Thoracic aorta (tissue), 2 donors: ENCODE measurements around the gene WDR6. TPM values are rescaled to one million over a fixed set of nuclear protein-coding genes. Genes with fewer than 3 reads are reported as not detected.
A peak's percentile ranks its signal among the peaks of the same experiment; 100 is the strongest.
"Not testable (repeated sequence)": the region's sequence is repeated elsewhere in the genome, so short reads cannot be mapped to it uniquely, and the experiment has no call there.

ENCODE experiments used
- ATAC-seq: fragments of 150-250 bp; one replicate; pipeline ENCODE4 v1.8.0; 2017; ENCODE audit warnings: low read depth; ENCODE audit not compliant: insufficient number of reproducible peaks, low FRiP score
- DNase-seq: peaks from one replicate; pipeline ENCODE4 v3.0.0-alpha.2; 2020; ENCODE audit warnings: low spot score
- H3K27ac ChIP-seq, 2 donors: fragments of 200-600 bp; sonication (generic); 1 replicate in 1 of 2; 2 replicates in 1 of 2; pipeline ENCODE4 v1.5.1; 2016; ENCODE audit warnings: mild to moderate bottlenecking in 2 of 2, moderate library complexity in 2 of 2
- H3K27me3 ChIP-seq: fragments of 200-600 bp; sonication (generic); replicated peaks from 2 replicates; pipeline ENCODE4 v1.6.0; 2016; ENCODE audit warnings: mild to moderate bottlenecking; ENCODE audit not compliant: insufficient read depth
- H3K36me3 ChIP-seq: fragments of 200-600 bp; sonication (generic); one replicate; pipeline ENCODE4 v1.5.1; 2016
- H3K4me1 ChIP-seq, 2 donors: fragments of 200-600 bp; sonication (generic); 1 replicate in 1 of 2; 2 replicates in 1 of 2; pipeline versions ENCODE4 v1.5.1 to v1.6.0; 2016; ENCODE audit warnings: low read depth in 2 of 2, mild to moderate bottlenecking in 1 of 2; ENCODE audit not compliant: control insufficient read depth in 1 of 2
- H3K4me3 ChIP-seq: fragments of 200-600 bp; sonication (generic); 2 replicates; pipeline ENCODE4 v1.5.1; 2016; ENCODE audit warnings: mild to moderate bottlenecking
- H3K9me3 ChIP-seq: fragments of 200-600 bp; sonication (generic); 2 replicates; pipeline ENCODE4 v1.5.1; 2016
- total RNA-seq, 2 donors: library from RNA; depleted of rRNA; stranded (reverse); fragments of >200 nt; gene quantifications; one replicate each; pipeline versions ENCODE4 v1.1.0 to v1.2.3, GENCODE V29; 2016
- TF ChIP-seq, protein P1 (sequence below): fragments of 200-600 bp; sonication (generic); IDR thresholded peaks from one replicate; pipeline ENCODE4 v1.5.1; 2019; ENCODE audit warnings: antibody characterized with exemption

WDR6 gene
- total RNA-seq, 2 donors from 2014 or later, result 89.9 to 121 TPM

DNA sequence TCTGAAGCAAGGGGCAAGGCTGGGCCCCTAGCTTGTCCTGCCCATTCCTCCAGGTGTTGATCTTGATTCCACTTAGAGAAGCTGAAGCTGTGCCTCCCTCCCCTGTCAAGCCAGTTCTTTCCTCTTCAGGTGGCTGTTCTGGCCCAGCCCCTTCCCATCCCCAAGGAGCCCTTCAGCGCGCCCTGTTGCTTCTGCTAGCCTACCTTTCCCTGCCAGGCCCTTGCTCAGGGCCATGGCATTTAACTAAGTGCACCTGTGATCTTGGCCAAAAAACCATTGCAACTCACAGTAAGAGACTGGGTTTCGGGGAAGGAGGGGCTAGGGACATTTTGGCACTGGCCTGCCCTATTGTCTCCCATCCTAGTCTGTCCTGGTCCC, 1.9 kb upstream of the WDR6 start:
- ATAC-seq, result no peak
- Histone ChIP-seq H3K27ac (no peak overlapping the region), H3K4me1 (peaks cover 5 to 21% of the 10 kb centered on the region in 2 donors), H3K36me3 (no peaks in the 10 kb centered on the region), H3K4me3 (no peak overlapping the region), H3K9me3 (no peaks in the 10 kb centered on the region), H3K27me3 (no peaks in the 10 kb centered on the region)
- TF ChIP-seq, protein P1, sequence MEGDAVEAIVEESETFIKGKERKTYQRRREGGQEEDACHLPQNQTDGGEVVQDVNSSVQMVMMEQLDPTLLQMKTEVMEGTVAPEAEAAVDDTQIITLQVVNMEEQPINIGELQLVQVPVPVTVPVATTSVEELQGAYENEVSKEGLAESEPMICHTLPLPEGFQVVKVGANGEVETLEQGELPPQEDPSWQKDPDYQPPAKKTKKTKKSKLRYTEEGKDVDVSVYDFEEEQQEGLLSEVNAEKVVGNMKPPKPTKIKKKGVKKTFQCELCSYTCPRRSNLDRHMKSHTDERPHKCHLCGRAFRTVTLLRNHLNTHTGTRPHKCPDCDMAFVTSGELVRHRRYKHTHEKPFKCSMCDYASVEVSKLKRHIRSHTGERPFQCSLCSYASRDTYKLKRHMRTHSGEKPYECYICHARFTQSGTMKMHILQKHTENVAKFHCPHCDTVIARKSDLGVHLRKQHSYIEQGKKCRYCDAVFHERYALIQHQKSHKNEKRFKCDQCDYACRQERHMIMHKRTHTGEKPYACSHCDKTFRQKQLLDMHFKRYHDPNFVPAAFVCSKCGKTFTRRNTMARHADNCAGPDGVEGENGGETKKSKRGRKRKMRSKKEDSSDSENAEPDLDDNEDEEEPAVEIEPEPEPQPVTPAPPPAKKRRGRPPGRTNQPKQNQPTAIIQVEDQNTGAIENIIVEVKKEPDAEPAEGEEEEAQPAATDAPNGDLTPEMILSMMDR, result no peak
- no peak for DNase-seq

DNA sequence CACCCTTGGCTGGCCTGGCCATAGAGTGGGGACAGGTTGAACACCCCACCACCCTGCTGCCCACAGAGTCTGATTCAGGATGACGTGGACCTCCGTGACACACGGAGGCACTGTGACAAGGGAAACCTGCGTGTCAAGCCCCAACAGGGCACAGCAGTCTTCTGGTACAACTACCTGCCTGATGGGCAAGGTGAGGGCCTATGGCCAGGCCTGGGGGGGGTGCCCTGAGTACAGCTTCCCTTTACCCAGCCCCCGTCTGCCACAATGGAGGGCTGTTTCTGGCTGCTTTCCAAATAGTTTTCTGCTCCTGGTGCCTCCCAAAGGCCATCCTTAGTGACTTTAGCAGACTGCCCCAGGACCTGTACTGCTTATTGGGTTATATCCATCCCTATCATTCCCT, 1.2 kb upstream of the WDR6 start:
- Histone ChIP-seq H3K9me3 (no peaks in the 10 kb centered on the region), H3K4me1 (peaks cover 5 to 21% of the 10 kb centered on the region in 2 donors), H3K36me3 (no peaks in the 10 kb centered on the region), H3K4me3 (peak overlapping the region; percentile 91), H3K27ac (peak overlapping the region; percentile 88 to 97), H3K27me3 (no peaks in the 10 kb centered on the region)
- TF ChIP-seq, protein P1, result no peak
- DNase-seq (no peak), ATAC-seq (no peak)

DNA sequence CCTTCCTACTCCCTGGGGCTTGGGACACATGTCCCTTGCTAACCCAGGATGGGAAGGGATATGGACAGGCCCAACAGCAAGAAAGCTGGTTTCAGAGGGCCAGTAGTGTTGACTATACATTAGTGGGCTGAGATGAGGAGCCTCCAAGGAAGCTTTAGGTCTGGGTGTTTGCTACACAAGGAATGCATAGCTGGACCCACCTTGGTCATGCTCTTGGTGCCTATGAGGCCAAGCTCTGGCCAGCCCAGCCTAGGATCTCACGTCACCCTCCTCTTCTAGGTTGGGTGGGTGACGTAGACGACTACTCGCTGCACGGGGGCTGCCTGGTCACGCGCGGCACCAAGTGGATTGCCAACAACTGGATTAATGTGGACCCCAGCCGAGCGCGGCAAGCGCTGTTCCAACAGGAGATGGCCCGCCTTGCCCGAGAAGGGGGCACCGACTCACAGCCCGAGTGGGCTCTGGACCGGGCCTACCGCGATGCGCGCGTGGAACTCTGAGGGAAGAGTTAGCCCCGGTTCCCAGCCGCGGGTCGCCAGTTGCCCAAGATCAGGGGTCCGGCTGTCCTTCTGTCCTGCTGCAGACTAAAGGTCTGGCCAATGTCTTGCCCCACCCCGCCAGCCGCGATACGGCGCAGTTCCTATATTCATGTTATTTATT, 653 bp upstream of the WDR6 start:
- TF ChIP-seq, protein P1, result no peak
- H3K9me3 ChIP-seq, result no peaks in the 10 kb centered on the region
- peak; percentile 2 for ATAC-seq
- H3K36me3 ChIP-seq, result no peaks in the 10 kb centered on the region
- no peaks in the 10 kb centered on the region for H3K27me3 ChIP-seq
- H3K27ac ChIP-seq, result peak overlapping the region; percentile 88 to 97
- H3K4me1 ChIP-seq, result peaks cover 5 to 21% of the 10 kb centered on the region in 2 donors
- H3K4me3 ChIP-seq, result peak overlapping the region; percentile 91
- DNase-seq, result no peak

DNA sequence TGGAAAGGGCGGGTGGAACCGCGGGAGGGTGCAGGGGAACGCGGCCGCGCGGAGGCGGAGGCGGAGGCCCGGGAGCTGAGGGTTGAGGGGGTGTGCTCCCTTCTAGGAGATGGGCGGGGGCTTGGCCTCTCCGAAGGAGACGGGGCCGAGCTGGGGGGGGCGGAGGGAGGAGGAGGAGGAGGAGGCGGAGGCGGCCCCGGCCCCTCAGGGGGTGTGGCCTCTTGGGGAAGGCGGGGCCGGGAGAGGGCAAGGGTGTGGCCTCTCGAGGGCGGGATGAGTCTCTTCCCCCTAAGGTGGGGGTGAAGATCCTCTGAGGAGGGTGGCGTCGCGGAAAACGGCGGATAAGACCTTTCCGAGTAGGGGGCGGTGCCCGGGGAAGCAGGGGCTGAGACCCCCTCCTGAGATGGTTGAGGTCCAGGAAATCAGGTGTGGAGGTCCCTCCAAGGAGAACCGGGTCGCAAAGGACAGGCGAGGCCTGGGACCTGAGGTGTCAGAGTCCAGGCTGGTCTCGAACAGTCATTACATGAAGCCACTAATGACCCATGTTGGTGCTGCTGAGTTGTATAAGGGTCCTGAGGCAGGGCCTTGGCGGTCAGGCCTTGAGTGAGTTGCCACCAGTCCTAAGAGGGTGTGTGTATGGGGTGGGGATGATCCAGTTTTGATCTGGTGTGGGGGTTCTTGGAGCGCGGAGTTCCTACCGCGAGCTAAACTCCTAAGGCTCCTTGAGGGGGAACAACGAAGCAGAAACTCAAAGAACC, 759 bp downstream of the WDR6 start:
- Histone ChIP-seq H3K27me3 (no peaks in the 10 kb centered on the region), H3K9me3 (no peaks in the 10 kb centered on the region), H3K27ac (peak overlapping the region; percentile 97), H3K4me3 (peak overlapping the region; percentile 91), H3K36me3 (peaks cover 8% of the 10 kb centered on the region), H3K4me1 (peaks cover 5 to 21% of the 10 kb centered on the region in 2 donors)
- peak; percentile 53 for ATAC-seq
- TF ChIP-seq, protein P1, result no peak
- DNase-seq, result no peak

DNA sequence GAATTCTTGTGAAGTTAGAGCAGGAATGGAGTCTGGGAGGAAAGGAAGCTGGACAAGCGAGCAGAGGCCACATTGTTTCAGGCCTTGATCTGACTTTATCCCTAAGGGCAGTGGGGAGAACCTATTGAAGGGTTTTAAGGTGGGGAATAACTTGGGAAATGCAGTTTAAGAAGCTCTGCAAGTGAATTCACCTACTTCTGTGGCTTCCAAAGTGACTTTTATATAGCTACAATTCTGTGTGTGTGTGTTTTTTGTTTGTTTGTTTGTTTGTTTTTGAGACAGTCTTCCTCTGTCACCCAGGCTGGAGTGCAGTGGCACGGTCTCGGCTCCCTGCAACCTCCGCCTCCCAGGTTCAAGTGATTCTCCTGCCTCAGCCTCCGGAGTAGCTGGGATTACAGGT, 1.4 kb downstream of the WDR6 start:
- H3K4me3 ChIP-seq, result peak overlapping the region; percentile 91
- peaks cover 5 to 21% of the 10 kb centered on the region in 2 donors for H3K4me1 ChIP-seq
- peak overlapping the region; percentile 97 for H3K27ac ChIP-seq
- not testable (repeated sequence) for DNase-seq, H3K9me3 ChIP-seq, H3K27me3 ChIP-seq, ATAC-seq
- H3K36me3 ChIP-seq, result peaks cover 15% of the 10 kb centered on the region
